Measurements from ENCODE around the gene SRRM1.

GRCh38 chr1:24656046-24656445 lies 12.9 kb downstream of the SRRM1 start:
- TF ChIP-seq, protein P1, sequence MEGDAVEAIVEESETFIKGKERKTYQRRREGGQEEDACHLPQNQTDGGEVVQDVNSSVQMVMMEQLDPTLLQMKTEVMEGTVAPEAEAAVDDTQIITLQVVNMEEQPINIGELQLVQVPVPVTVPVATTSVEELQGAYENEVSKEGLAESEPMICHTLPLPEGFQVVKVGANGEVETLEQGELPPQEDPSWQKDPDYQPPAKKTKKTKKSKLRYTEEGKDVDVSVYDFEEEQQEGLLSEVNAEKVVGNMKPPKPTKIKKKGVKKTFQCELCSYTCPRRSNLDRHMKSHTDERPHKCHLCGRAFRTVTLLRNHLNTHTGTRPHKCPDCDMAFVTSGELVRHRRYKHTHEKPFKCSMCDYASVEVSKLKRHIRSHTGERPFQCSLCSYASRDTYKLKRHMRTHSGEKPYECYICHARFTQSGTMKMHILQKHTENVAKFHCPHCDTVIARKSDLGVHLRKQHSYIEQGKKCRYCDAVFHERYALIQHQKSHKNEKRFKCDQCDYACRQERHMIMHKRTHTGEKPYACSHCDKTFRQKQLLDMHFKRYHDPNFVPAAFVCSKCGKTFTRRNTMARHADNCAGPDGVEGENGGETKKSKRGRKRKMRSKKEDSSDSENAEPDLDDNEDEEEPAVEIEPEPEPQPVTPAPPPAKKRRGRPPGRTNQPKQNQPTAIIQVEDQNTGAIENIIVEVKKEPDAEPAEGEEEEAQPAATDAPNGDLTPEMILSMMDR (conservative IDR thresholded peaks at IDR 0.05), result no peak
- TF ChIP-seq ZFX (IDR thresholded peaks at IDR 0.05), result no peak

Data from C4-2B (cell line).